Dendritic cell treated with granulocyte-macrophage colony-stimulating factor and Interleukin-4, amounts not matched to agents 40 ng/mL and 50 ng/mL, for 4 days (primary cell): ENCODE results near the gene PLCH1.

Source experiments
- H3K27ac Mint-ChIP-seq: one replicate; pipeline ENCODE4 v1.8.0; 2022; ENCODE audit warnings: mild to moderate bottlenecking, mixed read lengths
- H3K27me3 Mint-ChIP-seq: one replicate; pipeline ENCODE4 v1.8.0; 2022; ENCODE audit warnings: mild to moderate bottlenecking, mixed read lengths
- H3K36me3 Mint-ChIP-seq: one replicate; pipeline ENCODE4 v1.8.0; 2022; ENCODE audit warnings: low read depth, mixed read lengths
- H3K4me1 Mint-ChIP-seq: one replicate; pipeline ENCODE4 v1.8.0; 2022; ENCODE audit warnings: low read depth, mixed read lengths
- H3K4me3 Mint-ChIP-seq: one replicate; pipeline ENCODE4 v1.8.0; 2022; ENCODE audit warnings: mild to moderate bottlenecking, moderate library complexity, mixed read lengths
- H3K9me3 Mint-ChIP-seq: one replicate; pipeline ENCODE4 v1.8.0; 2022; ENCODE audit warnings: mixed read lengths
- intact Hi-C: fragments of 100-400 bp; cut with micrococcal nuclease; formaldehyde crosslinking; loops from one replicate; pipeline ENCODE4 v1.15.0; 2022

PLCH1 gene

GRCh38 chr3:155690921-155691320, 54.0 kb downstream of the PLCH1 start:
- Mint-ChIP-seq H3K27me3 (no peaks in the 10 kb centered on the region), H3K36me3 (no peaks in the 10 kb centered on the region), H3K9me3 (no peaks in the 10 kb centered on the region), H3K4me3 (no peak overlapping the region), H3K4me1 (no peaks in the 10 kb centered on the region), H3K27ac (no peak overlapping the region)
- intact Hi-C loops = no loop called here

DNA sequence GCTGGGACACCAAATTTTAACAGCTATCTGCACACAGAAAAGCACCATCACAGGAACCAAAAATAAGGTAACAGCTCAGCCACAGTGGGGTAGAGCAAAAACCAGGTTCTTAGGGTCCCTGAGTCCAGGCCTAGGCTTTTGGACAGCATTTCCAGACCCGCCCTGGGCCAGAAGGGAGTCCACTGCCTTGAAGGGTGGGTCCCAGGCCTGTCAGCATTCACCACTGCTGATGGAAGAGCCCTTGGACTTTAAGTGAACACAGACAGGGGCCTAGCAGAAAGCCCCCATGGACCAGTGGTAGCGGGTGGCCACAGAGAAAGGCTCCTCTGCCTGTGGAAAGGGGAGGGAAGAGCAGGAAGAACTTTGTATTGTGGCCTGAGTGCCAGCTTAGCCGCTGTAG, 56.4 kb downstream of the PLCH1 start:
- Mint-ChIP-seq H3K27ac (no peak overlapping the region), H3K9me3 (no peaks in the 10 kb centered on the region), H3K4me1 (no peaks in the 10 kb centered on the region), H3K36me3 (no peaks in the 10 kb centered on the region), H3K27me3 (no peaks in the 10 kb centered on the region), H3K4me3 (no peak overlapping the region)
- intact Hi-C loops = no loop called here

- H3K4me3 Mint-ChIP-seq = no peak overlapping the region
Observed at GRCh38 chr3:155683344-155683720, 61.5 kb downstream of the PLCH1 start.

GRCh38 chr3:155682426-155683343, 62.2 kb downstream of the PLCH1 start:
- no peaks in the 10 kb centered on the region for H3K27me3 Mint-ChIP-seq
- no peak overlapping the region for H3K27ac Mint-ChIP-seq
- intact Hi-C loops = no loop called here
- H3K36me3 Mint-ChIP-seq = no peaks in the 10 kb centered on the region
- H3K4me3 Mint-ChIP-seq = no peak overlapping the region
- no peaks in the 10 kb centered on the region for H3K4me1 Mint-ChIP-seq
- no peaks in the 10 kb centered on the region for H3K9me3 Mint-ChIP-seq

More at GRCh38 chr3:155683344-155683720, 61.5 kb downstream of the PLCH1 start:
- Mint-ChIP-seq H3K9me3 (no peaks in the 10 kb centered on the region), H3K4me1 (no peaks in the 10 kb centered on the region), H3K27ac (no peak overlapping the region), H3K27me3 (no peaks in the 10 kb centered on the region), H3K36me3 (no peaks in the 10 kb centered on the region)
- intact Hi-C loops = no loop called here

GRCh38 chr3:155676252-155676981, 68.5 kb downstream of the PLCH1 start:
- no peaks in the 10 kb centered on the region for H3K9me3 Mint-ChIP-seq

GRCh38 chr3:155675094-155675493, 69.8 kb downstream of the PLCH1 start:
- Mint-ChIP-seq H3K36me3 (no peaks in the 10 kb centered on the region), H3K9me3 (no peaks in the 10 kb centered on the region), H3K4me3 (no peak overlapping the region), H3K4me1 (no peaks in the 10 kb centered on the region), H3K27me3 (no peaks in the 10 kb centered on the region), H3K27ac (no peak overlapping the region)
- intact Hi-C loops = no loop called here

More at GRCh38 chr3:155676252-155676981, 68.5 kb downstream of the PLCH1 start:
- Mint-ChIP-seq H3K27me3 (no peaks in the 10 kb centered on the region), H3K27ac (no peak overlapping the region), H3K36me3 (no peaks in the 10 kb centered on the region), H3K4me1 (no peaks in the 10 kb centered on the region), H3K4me3 (no peak overlapping the region)
- intact Hi-C loops = no loop called here

GRCh38 chr3:155673421-155673820, 71.5 kb downstream of the PLCH1 start:
- Mint-ChIP-seq H3K27ac (no peak overlapping the region), H3K4me3 (no peak overlapping the region), H3K36me3 (no peaks in the 10 kb centered on the region), H3K9me3 (no peaks in the 10 kb centered on the region), H3K27me3 (no peaks in the 10 kb centered on the region), H3K4me1 (no peaks in the 10 kb centered on the region)
- intact Hi-C loops = no loop called here

DNA sequence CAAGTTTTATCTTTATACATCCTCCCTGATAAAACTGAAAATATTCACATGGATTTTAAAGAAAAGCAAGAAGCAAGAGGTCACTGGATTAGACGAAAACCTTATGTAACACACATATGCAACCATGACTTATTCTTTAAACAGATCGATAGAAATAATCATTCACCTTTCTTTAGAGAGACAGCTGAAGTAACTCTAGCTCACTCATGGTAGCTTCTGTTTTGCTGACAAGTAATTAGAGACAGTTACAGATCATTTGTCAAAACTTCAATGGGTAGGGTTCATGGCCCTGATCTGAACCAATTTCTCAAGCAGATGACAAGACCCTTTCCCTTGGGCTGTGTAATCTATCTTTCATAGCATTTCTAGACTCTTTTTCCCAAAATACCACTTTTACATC, 74.5 kb downstream of the PLCH1 start:
- Mint-ChIP-seq H3K27me3 (no peaks in the 10 kb centered on the region), H3K9me3 (no peaks in the 10 kb centered on the region), H3K4me1 (no peaks in the 10 kb centered on the region), H3K27ac (no peak overlapping the region), H3K4me3 (no peak overlapping the region), H3K36me3 (no peaks in the 10 kb centered on the region)
- intact Hi-C loops = no loop called here

- H3K4me3 Mint-ChIP-seq = no peak overlapping the region
- no peaks in the 10 kb centered on the region for H3K27me3 Mint-ChIP-seq
- H3K27ac Mint-ChIP-seq = no peak overlapping the region
- H3K4me1 Mint-ChIP-seq = peaks cover 6% of the 10 kb centered on the region
- intact Hi-C loops = no loop called here
- H3K9me3 Mint-ChIP-seq = no peaks in the 10 kb centered on the region
- no peaks in the 10 kb centered on the region for H3K36me3 Mint-ChIP-seq
Observed at GRCh38 chr3:155667988-155668387, 76.9 kb downstream of the PLCH1 start.

DNA sequence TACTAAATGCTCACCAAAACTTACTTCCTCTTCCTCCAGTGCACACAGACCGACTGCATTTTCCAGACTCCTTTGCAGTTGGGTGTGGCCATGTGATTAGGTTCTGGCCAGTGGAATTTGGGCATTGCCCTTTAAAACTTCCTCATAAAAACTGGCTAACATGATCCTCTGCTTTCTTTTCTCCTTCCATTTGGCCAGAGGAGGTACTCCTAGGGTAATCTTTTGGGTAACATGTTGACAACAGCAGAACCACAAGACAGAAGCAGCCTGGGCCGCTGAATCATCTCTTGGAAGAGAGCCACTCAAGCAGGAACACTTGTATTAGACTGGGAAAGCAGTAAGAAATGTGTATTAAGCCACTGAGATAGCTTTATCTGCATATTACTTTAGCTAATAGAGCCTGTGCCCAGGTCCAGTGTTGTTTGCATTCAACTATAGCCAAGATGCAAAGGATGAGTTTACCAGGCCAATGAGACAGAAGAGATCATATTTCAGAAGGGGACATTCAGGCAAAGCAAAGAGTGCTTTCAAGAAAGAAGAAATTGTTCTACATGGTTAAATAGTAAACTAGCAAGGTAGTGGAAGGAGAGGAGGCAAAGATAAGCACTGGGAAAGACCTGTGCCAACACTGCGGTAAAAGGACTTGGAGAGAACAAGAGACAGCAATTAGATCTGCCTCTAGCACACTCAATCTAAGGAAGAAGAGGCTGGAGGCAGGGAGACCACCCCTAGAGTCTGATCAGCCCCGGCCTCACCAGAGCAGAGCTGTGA, 79.8 kb downstream of the PLCH1 start:
- Mint-ChIP-seq H3K27me3 (no peaks in the 10 kb centered on the region), H3K4me3 (no peak overlapping the region), H3K4me1 (peaks cover 6% of the 10 kb centered on the region), H3K36me3 (no peaks in the 10 kb centered on the region), H3K9me3 (no peaks in the 10 kb centered on the region), H3K27ac (no peak overlapping the region)
- intact Hi-C loops = no loop called here

DNA sequence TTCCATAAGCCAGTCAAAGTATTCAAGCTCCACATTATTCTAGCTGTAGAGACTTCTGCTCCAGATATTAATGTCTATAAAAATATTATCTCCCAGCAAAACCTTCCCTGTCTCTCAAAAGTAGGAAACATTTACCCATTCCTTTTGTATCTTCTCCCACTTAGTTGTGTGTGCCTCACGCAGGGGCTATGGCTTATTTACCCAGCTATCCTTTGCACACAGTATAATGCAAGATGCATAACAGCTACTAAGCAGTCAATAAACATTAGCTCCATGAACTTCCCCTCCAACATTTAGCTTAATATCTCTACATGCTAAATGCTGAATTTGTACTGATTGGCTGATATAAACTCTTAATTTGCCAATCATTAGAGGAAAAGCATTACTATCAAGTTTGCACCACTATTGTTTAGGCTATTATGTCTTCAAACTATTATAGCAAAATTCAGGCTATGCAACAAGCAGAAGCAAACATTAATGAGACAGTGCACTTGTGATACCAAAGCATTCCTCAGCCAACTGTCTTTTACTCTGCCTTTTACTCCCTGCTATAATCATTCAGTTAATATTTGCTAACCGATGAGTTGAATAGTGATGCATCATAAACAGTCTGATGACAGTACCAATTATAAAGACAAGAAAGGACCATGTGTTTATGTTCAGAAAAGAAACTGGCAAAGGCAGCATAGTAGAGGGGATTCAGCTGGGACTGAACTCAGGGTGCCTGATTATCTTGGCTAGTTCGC, 81.2 kb downstream of the PLCH1 start:
- no peaks in the 10 kb centered on the region for H3K27me3 Mint-ChIP-seq
- H3K4me3 Mint-ChIP-seq = no peak overlapping the region
- H3K9me3 Mint-ChIP-seq = no peaks in the 10 kb centered on the region
- intact Hi-C loops = no loop called here
- H3K4me1 Mint-ChIP-seq = peaks cover 6% of the 10 kb centered on the region
- no peak overlapping the region for H3K27ac Mint-ChIP-seq
- no peaks in the 10 kb centered on the region for H3K36me3 Mint-ChIP-seq

DNA sequence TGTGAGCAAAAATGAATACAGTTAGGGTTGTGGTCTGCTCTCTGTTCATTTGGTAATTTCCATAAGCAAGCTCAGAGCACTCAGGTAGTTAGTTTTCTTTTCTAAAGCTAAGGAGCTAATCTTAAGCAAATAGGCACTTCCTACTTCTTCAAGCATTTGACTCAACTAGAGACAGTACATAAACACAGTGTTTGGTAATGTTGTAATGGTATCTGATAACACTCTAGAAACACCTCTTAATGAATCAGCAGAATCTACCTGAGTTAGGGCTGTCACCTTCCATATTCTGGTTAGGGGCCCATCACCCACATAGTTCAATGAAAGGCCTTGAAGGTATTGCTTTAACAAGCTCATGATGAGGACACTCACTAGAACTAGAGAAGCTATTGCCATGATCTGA, 83.1 kb downstream of the PLCH1 start:
- no peak overlapping the region for H3K4me3 Mint-ChIP-seq
- no peaks in the 10 kb centered on the region for H3K27me3 Mint-ChIP-seq
- H3K9me3 Mint-ChIP-seq = no peaks in the 10 kb centered on the region
- intact Hi-C loops = no loop called here
- no peak overlapping the region for H3K27ac Mint-ChIP-seq
- H3K36me3 Mint-ChIP-seq = no peaks in the 10 kb centered on the region
- H3K4me1 Mint-ChIP-seq = peaks cover 6% of the 10 kb centered on the region

DNA sequence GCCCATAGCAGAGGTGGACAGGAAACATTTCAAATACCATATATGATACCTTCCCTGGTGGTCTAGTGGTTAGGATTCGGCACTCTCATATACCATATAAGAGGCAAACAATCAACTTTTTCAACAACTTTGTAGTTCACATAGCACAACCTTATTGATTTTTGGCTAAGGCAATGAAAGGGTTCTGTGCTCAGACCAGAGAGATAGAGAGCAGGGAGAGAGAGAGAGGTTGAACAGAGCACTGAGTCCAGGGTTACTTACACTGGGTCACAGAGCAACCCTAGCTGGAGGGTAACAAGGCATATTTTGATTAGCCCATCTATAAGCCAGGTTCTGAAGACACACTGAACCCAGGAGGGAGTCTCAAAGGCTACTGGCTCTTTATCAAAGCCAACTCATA, 83.8 kb downstream of the PLCH1 start:
- Mint-ChIP-seq H3K27ac (no peak overlapping the region), H3K4me1 (peaks cover 6% of the 10 kb centered on the region), H3K27me3 (no peaks in the 10 kb centered on the region), H3K9me3 (no peaks in the 10 kb centered on the region), H3K36me3 (no peaks in the 10 kb centered on the region), H3K4me3 (no peak overlapping the region)
- intact Hi-C loops = no loop called here
